A549 treated with GW870086 at 1 μM for 4 hours (cell line): ENCODE results near the gene MLIP. TPM values are rescaled to one million over a fixed set of nuclear protein-coding genes. Genes with fewer than 3 reads are reported as not detected.

Experiments used
- total RNA-seq: library from RNA; stranded (reverse); fragments of 200-300 nt; extraction: Qiagen RNA extraction; gene quantifications from 5 replicates; pipeline ENCODE4 v1.2.3, GENCODE V29; 2022; ENCODE audit warnings: low read depth

Gene MLIP, protein sequence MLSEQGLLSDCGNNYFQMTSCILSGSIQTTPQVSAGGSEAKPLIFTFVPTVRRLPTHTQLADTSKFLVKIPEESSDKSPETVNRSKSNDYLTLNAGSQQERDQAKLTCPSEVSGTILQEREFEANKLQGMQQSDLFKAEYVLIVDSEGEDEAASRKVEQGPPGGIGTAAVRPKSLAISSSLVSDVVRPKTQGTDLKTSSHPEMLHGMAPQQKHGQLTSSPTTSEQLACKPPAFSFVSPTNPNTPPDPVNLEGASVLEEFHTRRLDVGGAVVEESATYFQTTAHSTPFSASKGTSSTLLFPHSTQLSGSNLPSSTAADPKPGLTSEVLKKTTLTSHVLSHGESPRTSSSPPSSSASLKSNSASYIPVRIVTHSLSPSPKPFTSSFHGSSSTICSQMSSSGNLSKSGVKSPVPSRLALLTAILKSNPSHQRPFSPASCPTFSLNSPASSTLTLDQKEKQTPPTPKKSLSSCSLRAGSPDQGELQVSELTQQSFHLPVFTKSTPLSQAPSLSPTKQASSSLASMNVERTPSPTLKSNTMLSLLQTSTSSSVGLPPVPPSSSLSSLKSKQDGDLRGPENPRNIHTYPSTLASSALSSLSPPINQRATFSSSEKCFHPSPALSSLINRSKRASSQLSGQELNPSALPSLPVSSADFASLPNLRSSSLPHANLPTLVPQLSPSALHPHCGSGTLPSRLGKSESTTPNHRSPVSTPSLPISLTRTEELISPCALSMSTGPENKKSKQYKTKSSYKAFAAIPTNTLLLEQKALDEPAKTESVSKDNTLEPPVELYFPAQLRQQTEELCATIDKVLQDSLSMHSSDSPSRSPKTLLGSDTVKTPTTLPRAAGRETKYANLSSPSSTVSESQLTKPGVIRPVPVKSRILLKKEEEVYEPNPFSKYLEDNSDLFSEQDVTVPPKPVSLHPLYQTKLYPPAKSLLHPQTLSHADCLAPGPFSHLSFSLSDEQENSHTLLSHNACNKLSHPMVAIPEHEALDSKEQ
- 0.13 TPM in 1 of 5 replicates, not detected in the others for total RNA-seq

DNA sequence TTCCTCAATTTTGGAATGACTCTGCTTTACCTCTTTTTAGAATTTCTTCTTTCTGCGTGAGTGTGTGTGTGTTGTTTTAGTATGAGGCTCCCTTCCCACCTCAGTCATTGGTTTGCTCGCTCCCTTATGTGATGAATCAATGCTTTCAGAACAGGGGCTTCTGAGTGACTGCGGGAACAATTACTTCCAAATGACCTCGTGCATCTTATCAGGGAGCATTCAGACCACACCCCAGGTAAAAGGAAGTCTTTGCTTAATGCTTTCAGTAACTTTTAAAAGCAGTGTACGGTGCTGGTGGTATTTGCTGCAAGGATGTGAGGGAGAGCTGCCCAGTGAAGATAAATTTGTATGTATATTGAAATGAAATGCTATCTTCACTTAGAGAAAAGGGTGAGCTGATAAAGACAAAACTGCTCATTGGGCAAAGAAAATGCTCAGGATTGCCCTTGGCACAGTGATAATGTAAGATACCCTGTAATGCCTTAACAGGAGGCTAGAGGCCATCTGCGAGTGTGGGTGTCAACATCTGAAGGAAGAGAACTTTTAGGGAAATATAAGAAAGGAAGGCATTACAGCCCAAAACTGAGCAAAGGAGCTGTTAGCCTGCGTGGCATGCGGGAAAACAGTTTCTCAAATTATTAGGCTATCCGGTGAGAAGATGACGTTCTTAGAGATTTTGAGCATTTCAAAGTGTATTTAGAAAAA lies at the start of gene MLIP:
Gene MLIP (plus strand): TSS at position 103 of the 705 bp plus-strand sequence. CDS start 37 bp downstream, at position 140.

DNA sequence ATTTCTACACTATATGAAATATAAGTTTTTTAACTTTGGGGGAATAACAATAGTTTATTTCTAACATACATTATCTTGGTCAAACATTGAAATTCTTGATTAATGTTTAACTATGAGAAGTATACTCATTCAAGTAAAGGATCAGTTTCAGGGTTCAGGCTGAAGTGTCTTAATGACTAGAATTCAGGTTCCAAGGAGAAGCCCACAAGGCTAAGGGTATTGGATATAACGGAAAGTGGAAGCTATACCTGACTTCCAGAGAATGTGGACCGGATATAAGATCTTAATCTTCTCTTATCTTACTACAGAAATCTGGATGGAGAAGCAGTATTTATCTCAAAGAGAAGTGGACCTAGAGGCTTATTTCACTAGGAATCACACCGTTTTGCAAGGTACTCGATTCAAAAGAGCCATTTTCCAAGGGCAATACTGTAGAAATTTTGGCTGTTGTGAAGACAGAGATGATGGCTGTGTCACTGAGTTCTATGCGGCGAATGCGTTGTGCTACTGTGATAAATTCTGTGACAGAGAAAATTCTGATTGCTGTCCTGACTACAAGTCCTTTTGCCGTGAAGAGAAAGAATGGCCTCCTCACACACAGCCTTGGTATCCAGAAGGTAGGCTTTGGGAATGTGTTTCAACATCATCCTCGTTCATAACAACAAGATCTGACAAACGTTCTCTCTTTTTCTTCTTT lies 197.2 kb downstream of the MLIP start, which contains the start of gene TINAG:
Gene TINAG (plus strand): TSS at position 153 of the 697 bp plus-strand sequence. CDS start 110 bp downstream, at position 263.

Other genes starting within 250 kb of the MLIP start
- not detected in 5 replicates for gene TINAG, start 197.0 kb downstream of the MLIP start, total RNA-seq